Activated CD4-positive, alpha-beta memory T cell treated with anti-CD3 and anti-CD28 coated beads for 36 hours (primary cell): ENCODE data around the gene COL5A2. TPM values are rescaled to one million over a fixed set of nuclear protein-coding genes. Genes with fewer than 3 reads are reported as not detected.

Experiments used
- CTCF ChIA-PET: fragments of 350-600 bp; sonication (Branson Sonifier 250); formaldehyde crosslinking; loops from one replicate; lab custom pipeline; 2021; ENCODE audit warnings: antibody characterized with exemption, inconsistent platforms; lab: Charles Lee
- POLR2A ChIA-PET: fragments of 350-600 bp; sonication (Branson Sonifier 250); formaldehyde crosslinking; loops from one replicate; lab custom pipeline; 2021; ENCODE audit warnings: antibody characterized with exemption; lab: Charles Lee
- DNase-seq: peaks from one replicate; pipeline ENCODE4 v3.0.0-alpha.2; 2020
- H3K27ac Mint-ChIP-seq: one replicate; pipeline ENCODE4 v1.8.0; 2021; ENCODE audit warnings: mixed read lengths
- H3K27me3 Mint-ChIP-seq: one replicate; pipeline ENCODE4 v1.8.0; 2021; ENCODE audit warnings: mixed read lengths
- H3K36me3 Mint-ChIP-seq: one replicate; pipeline ENCODE4 v1.8.0; 2021; ENCODE audit warnings: mixed read lengths
- H3K4me1 Mint-ChIP-seq: one replicate; pipeline ENCODE4 v1.8.0; 2021; ENCODE audit warnings: low read depth, mixed read lengths
- H3K4me3 Mint-ChIP-seq: one replicate; pipeline ENCODE4 v1.8.0; 2021; ENCODE audit warnings: mild to moderate bottlenecking, mixed read lengths
- H3K9me3 Mint-ChIP-seq: one replicate; pipeline ENCODE4 v1.8.0; 2021; ENCODE audit warnings: mixed read lengths
- intact Hi-C: fragments of 100-400 bp; cut with micrococcal nuclease; formaldehyde crosslinking; loops from one replicate; pipeline ENCODE4 v1.15.1; 2023
- total RNA-seq, 2 experiments: library from RNA; stranded (reverse); gene quantifications; one replicate each; pipeline ENCODE4 v1.2.3, GENCODE V29; 2021

COL5A2 gene
- total RNA-seq, 2 experiments from 2014 or later = 0.83 to 0.85 TPM

GRCh38 chr2:189116087-189116486, 63.5 kb downstream of the COL5A2 start:
- H3K27ac Mint-ChIP-seq = no peak overlapping the region
- no peaks in the 10 kb centered on the region for H3K9me3 Mint-ChIP-seq
- CTCF ChIA-PET = interaction anchor here (1.6 kb wide), 1 partner anchor 296 kb away, joined by 8 read pairs; no protein-coding TSS in a partner anchor
- intact Hi-C loops = no loop called here
- no peak overlapping the region for H3K4me3 Mint-ChIP-seq
- H3K4me1 Mint-ChIP-seq = peaks cover 2% of the 10 kb centered on the region
- no peaks in the 10 kb centered on the region for H3K27me3 Mint-ChIP-seq
- no peak for DNase-seq
- no peaks in the 10 kb centered on the region for H3K36me3 Mint-ChIP-seq
- POLR2A ChIA-PET = no interaction called here

GRCh38 chr2:189115126-189115525, 64.4 kb downstream of the COL5A2 start:
- Mint-ChIP-seq H3K36me3 (no peaks in the 10 kb centered on the region), H3K9me3 (no peaks in the 10 kb centered on the region), H3K4me1 (peaks cover 2% of the 10 kb centered on the region), H3K27me3 (no peaks in the 10 kb centered on the region), H3K27ac (no peak overlapping the region), H3K4me3 (no peak overlapping the region)
- POLR2A ChIA-PET = interaction anchor here (0.6 kb wide), 1 partner anchor 182 kb away, joined by 3 read pairs; no protein-coding TSS in a partner anchor
- intact Hi-C loops = no loop called here
- CTCF ChIA-PET = interaction anchor here (1.6 kb wide), 1 partner anchor 297 kb away, joined by 8 read pairs; no protein-coding TSS in a partner anchor
- no peak for DNase-seq

- ChIA-PET CTCF (interaction anchor here (1.8 kb wide), 1 partner anchor 20 kb away, joined by 7 read pairs; no protein-coding TSS in a partner anchor), POLR2A (no interaction called here)
- Mint-ChIP-seq H3K36me3 (no peaks in the 10 kb centered on the region), H3K4me1 (peaks cover 3% of the 10 kb centered on the region), H3K9me3 (no peaks in the 10 kb centered on the region), H3K27me3 (no peaks in the 10 kb centered on the region), H3K27ac (no peak overlapping the region), H3K4me3 (no peak overlapping the region)
- DNase-seq = no peak
- intact Hi-C loops = no loop called here
Measured at GRCh38 chr2:189113963-189114362, 65.6 kb downstream of the COL5A2 start.

- intact Hi-C loops = no loop called here
- Mint-ChIP-seq H3K27ac (no peak overlapping the region), H3K4me1 (peaks cover 2% of the 10 kb centered on the region), H3K9me3 (no peaks in the 10 kb centered on the region), H3K27me3 (no peaks in the 10 kb centered on the region), H3K36me3 (no peaks in the 10 kb centered on the region), H3K4me3 (no peak overlapping the region)
- DNase-seq = no peak
- CTCF ChIA-PET = no interaction called here
- POLR2A ChIA-PET = no interaction called here
Measured at GRCh38 chr2:189111063-189111715, 68.4 kb downstream of the COL5A2 start.

- intact Hi-C loops = no loop called here
- ChIA-PET CTCF (no interaction called here), POLR2A (no interaction called here)
- H3K27me3 Mint-ChIP-seq = no peaks in the 10 kb centered on the region
- no peak overlapping the region for H3K4me3 Mint-ChIP-seq
- DNase-seq = no peak
- no peaks in the 10 kb centered on the region for H3K36me3 Mint-ChIP-seq
- peaks cover 7% of the 10 kb centered on the region for H3K4me1 Mint-ChIP-seq
- no peaks in the 10 kb centered on the region for H3K9me3 Mint-ChIP-seq
- H3K27ac Mint-ChIP-seq = no peak overlapping the region
Measured at GRCh38 chr2:189109921-189110397, 69.6 kb downstream of the COL5A2 start.

- H3K4me3 Mint-ChIP-seq = no peak overlapping the region
- DNase-seq = no peak
- CTCF ChIA-PET = interaction anchor here (0.8 kb wide), 1 partner anchor 11 kb away, joined by 3 read pairs; no protein-coding TSS in a partner anchor
- intact Hi-C loops = no loop called here
- POLR2A ChIA-PET = no interaction called here
- peaks cover 7% of the 10 kb centered on the region for H3K4me1 Mint-ChIP-seq
- H3K36me3 Mint-ChIP-seq = no peaks in the 10 kb centered on the region
- H3K27me3 Mint-ChIP-seq = no peaks in the 10 kb centered on the region
- H3K27ac Mint-ChIP-seq = no peak overlapping the region
- H3K9me3 Mint-ChIP-seq = no peaks in the 10 kb centered on the region
Measured at GRCh38 chr2:189104934-189105333, 74.6 kb downstream of the COL5A2 start.

- ChIA-PET POLR2A (no interaction called here), CTCF (interaction anchor here (1.5 kb wide), 1 partner anchor 310 kb away, joined by 4 read pairs; no protein-coding TSS in a partner anchor)
- DNase-seq = no peak
- H3K27me3 Mint-ChIP-seq = no peaks in the 10 kb centered on the region
- H3K9me3 Mint-ChIP-seq = no peaks in the 10 kb centered on the region
- intact Hi-C loops = no loop called here
- no peak overlapping the region for H3K4me3 Mint-ChIP-seq
- H3K36me3 Mint-ChIP-seq = no peaks in the 10 kb centered on the region
- H3K4me1 Mint-ChIP-seq = peaks cover 5% of the 10 kb centered on the region
- no peak overlapping the region for H3K27ac Mint-ChIP-seq
Measured at GRCh38 chr2:189102735-189103134, 76.8 kb downstream of the COL5A2 start.

- no peaks in the 10 kb centered on the region for H3K9me3 Mint-ChIP-seq
- H3K27me3 Mint-ChIP-seq = no peaks in the 10 kb centered on the region
- no peak for DNase-seq
- H3K4me3 Mint-ChIP-seq = no peak overlapping the region
- no peak overlapping the region for H3K27ac Mint-ChIP-seq
- ChIA-PET CTCF (interaction anchor here (1.0 kb wide), 1 partner anchor 315 kb away, joined by 3 read pairs; no protein-coding TSS in a partner anchor), POLR2A (no interaction called here)
- intact Hi-C loops = loop anchor here (10.0 kb wide), 1 partner anchor 573 kb away; no protein-coding TSS in a partner anchor
- no peaks in the 10 kb centered on the region for H3K4me1 Mint-ChIP-seq
- no peaks in the 10 kb centered on the region for H3K36me3 Mint-ChIP-seq
Measured at GRCh38 chr2:189097934-189098333, 81.6 kb downstream of the COL5A2 start.

GRCh38 chr2:189096769-189097447, 82.7 kb downstream of the COL5A2 start:
- Mint-ChIP-seq H3K4me1 (no peaks in the 10 kb centered on the region), H3K9me3 (no peaks in the 10 kb centered on the region), H3K36me3 (no peaks in the 10 kb centered on the region), H3K4me3 (no peak overlapping the region), H3K27me3 (no peaks in the 10 kb centered on the region), H3K27ac (no peak overlapping the region)
- POLR2A ChIA-PET = no interaction called here
- intact Hi-C loops = loop anchor here (10.0 kb wide), 1 partner anchor 572 kb away; no protein-coding TSS in a partner anchor
- DNase-seq = no peak
- CTCF ChIA-PET = no interaction called here

- no peak overlapping the region for H3K4me3 Mint-ChIP-seq
Measured at GRCh38 chr2:189095101-189095500, 84.5 kb downstream of the COL5A2 start.

GRCh38 chr2:189092936-189093335, 86.6 kb downstream of the COL5A2 start:
- no peaks in the 10 kb centered on the region for H3K27me3 Mint-ChIP-seq
- no peaks in the 10 kb centered on the region for H3K9me3 Mint-ChIP-seq
- CTCF ChIA-PET = interaction anchor here (1.1 to 3.2 kb wide), 5 partner anchors 11 to 418 kb away, joined by 3 to 35 read pairs (median 4); no protein-coding TSS in a partner anchor
- POLR2A ChIA-PET = no interaction called here
- no peak overlapping the region for H3K4me3 Mint-ChIP-seq
- H3K4me1 Mint-ChIP-seq = peaks cover 7% of the 10 kb centered on the region
- intact Hi-C loops = loop anchor here (10.0 kb wide), 1 partner anchor 568 kb away; no protein-coding TSS in a partner anchor
- no peak for DNase-seq
- no peaks in the 10 kb centered on the region for H3K36me3 Mint-ChIP-seq
- H3K27ac Mint-ChIP-seq = no peak overlapping the region

More at GRCh38 chr2:189095101-189095500, 84.5 kb downstream of the COL5A2 start:
- peaks cover 2% of the 10 kb centered on the region for H3K4me1 Mint-ChIP-seq
- no peaks in the 10 kb centered on the region for H3K36me3 Mint-ChIP-seq
- no peaks in the 10 kb centered on the region for H3K27me3 Mint-ChIP-seq
- POLR2A ChIA-PET = no interaction called here
- H3K9me3 Mint-ChIP-seq = no peaks in the 10 kb centered on the region
- intact Hi-C loops = loop anchor here (10.0 kb wide), 1 partner anchor 570 kb away; no protein-coding TSS in a partner anchor
- DNase-seq = no peak
- H3K27ac Mint-ChIP-seq = no peak overlapping the region
- CTCF ChIA-PET = interaction anchor here (0.8 to 3.2 kb wide), 9 partner anchors 12 to 318 kb away, joined by 3 to 35 read pairs (median 7); no protein-coding TSS in a partner anchor

GRCh38 chr2:189091253-189091652, 88.3 kb downstream of the COL5A2 start:
- H3K27me3 Mint-ChIP-seq = no peaks in the 10 kb centered on the region
- intact Hi-C loops = loop anchor here (10.0 kb wide), 1 partner anchor 566 kb away; no protein-coding TSS in a partner anchor
- H3K4me1 Mint-ChIP-seq = peaks cover 7% of the 10 kb centered on the region

More at GRCh38 chr2:189091253-189091652, 88.3 kb downstream of the COL5A2 start:
- no peak overlapping the region for H3K4me3 Mint-ChIP-seq
- no peak overlapping the region for H3K27ac Mint-ChIP-seq
- H3K36me3 Mint-ChIP-seq = no peaks in the 10 kb centered on the region
- POLR2A ChIA-PET = interaction anchor here (1.0 kb wide), 1 partner anchor 350 kb away, joined by 3 read pairs; the partner anchor contains the start of gene WDR75
- CTCF ChIA-PET = interaction anchor here (0.9 kb wide), 1 partner anchor 320 kb away, joined by 3 read pairs; no protein-coding TSS in a partner anchor
- H3K9me3 Mint-ChIP-seq = no peaks in the 10 kb centered on the region
- DNase-seq = no peak
